ENCODE results near the gene CLIP4.

CLIP4 gene

DNA sequence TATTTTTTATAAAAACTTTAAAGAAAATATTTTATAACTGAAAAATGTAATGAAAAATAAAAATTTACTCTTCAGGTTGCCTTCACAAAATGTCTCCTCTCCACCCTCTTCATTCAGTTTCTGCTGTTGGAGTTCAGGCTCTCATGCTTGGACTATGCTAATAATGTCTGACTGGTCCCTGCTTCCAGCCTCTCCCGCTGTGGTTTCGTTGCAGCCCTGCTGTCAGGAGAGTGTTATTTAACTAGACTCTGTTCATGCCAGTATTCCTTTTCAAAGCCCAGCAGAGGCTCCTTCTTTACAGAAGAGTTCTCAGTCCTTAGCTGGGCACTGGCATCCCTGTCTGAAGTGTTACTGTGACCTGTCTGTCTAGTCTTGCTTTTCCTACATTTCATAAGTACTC lies 40.4 kb downstream of the CLIP4 start:
- no peak overlapping the region for H3K4me3 ChIP-seq (ENCODE audit: low read depth, low read length)
- no peak for DNase-seq (ENCODE audit: low read depth, low spot score)
- CTCF ChIA-PET = no interaction called here
- POLR2A ChIA-PET = no interaction called here
- TF ChIP-seq, protein P1, sequence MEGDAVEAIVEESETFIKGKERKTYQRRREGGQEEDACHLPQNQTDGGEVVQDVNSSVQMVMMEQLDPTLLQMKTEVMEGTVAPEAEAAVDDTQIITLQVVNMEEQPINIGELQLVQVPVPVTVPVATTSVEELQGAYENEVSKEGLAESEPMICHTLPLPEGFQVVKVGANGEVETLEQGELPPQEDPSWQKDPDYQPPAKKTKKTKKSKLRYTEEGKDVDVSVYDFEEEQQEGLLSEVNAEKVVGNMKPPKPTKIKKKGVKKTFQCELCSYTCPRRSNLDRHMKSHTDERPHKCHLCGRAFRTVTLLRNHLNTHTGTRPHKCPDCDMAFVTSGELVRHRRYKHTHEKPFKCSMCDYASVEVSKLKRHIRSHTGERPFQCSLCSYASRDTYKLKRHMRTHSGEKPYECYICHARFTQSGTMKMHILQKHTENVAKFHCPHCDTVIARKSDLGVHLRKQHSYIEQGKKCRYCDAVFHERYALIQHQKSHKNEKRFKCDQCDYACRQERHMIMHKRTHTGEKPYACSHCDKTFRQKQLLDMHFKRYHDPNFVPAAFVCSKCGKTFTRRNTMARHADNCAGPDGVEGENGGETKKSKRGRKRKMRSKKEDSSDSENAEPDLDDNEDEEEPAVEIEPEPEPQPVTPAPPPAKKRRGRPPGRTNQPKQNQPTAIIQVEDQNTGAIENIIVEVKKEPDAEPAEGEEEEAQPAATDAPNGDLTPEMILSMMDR (IDR thresholded peaks at IDR 0.05; ENCODE audit: insufficient read depth, low read length, missing control alignments) = no peak

DNA sequence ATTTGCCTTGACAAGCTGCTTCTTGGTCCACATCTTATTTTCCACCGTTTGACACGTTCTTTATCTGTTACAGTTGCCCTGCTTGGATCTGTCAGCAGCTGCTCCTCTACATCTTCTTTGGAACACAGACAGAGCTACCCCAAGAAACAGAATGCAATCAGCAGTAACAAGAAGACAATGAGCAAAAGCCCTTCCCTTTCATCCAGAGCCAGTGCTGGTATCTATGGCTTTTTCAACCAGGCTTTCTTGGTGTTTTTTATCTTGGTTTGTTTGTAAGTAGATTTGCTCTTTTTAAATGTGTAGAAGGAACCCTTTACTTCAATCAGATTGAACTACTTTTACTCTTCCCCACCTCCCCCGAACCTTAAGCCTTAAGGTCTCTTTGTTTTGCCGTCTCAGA lies 41.9 kb downstream of the CLIP4 start:
- ChIA-PET CTCF (no interaction called here), POLR2A (interaction anchor here (0.6 kb wide), 1 partner anchor 246 kb away, joined by 3 read pairs; no protein-coding TSS in a partner anchor)
- TF ChIP-seq, protein P1 (IDR thresholded peaks at IDR 0.05; ENCODE audit: insufficient read depth, low read length, missing control alignments) = no peak

DNA sequence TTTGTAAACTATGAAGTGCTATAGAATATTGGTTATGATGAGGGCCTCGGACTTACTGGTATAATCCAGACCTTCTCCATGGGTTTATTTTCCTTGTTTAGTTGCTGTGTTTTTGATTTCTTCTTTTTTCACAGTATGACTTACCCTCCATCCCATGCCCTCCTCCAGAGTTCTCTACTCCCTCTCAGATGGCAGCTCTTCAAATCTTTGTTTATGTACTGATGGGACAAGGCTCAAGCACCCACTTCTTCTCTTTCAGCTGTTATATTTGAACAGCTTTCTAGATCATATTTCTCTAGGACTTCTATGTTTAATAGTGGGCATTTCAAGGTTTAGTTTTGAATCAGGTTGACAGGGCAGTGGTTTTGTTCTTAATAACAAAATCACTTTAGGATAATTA lies 43.9 kb downstream of the CLIP4 start:
- POLR2A ChIA-PET = no interaction called here
- CTCF ChIA-PET = no interaction called here

More for the DNA sequence above, 41.9 kb downstream of the CLIP4 start:
- DNase-seq (ENCODE audit: low read depth, low spot score) = no peak
- no peak overlapping the region for H3K4me3 ChIP-seq (ENCODE audit: low read depth, low read length)

DNA sequence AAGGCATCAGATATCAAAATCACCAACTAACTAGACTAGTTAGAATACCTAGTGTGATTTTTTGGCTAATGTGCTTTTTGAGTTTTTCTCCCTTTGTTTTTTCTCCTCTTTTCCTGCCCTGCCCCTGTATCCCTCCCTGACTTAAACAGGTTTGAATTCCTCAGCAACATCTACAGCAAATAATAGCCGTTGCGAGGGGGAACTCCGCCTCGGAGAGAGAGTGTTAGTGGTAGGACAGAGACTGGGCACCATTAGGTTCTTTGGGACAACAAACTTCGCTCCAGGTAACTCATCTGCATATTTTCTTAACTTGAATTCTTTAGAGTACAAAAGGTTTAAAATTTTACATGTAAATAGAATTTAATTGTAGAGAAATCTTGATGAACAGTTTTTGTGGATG lies 45.0 kb downstream of the CLIP4 start:
- POLR2A ChIA-PET = no interaction called here
- TF ChIP-seq, protein P1 (IDR thresholded peaks at IDR 0.05; ENCODE audit: insufficient read depth, low read length, missing control alignments) = no peak
- no peak for DNase-seq (ENCODE audit: low read depth, low spot score)
- H3K4me3 ChIP-seq (ENCODE audit: low read depth, low read length) = no peak overlapping the region
- CTCF ChIA-PET = interaction anchor here (1.4 to 1.7 kb wide), 2 partner anchors 36 to 201 kb away, joined by 3 to 4 read pairs; no protein-coding TSS in a partner anchor

More for the DNA sequence above, 43.9 kb downstream of the CLIP4 start:
- H3K4me3 ChIP-seq (ENCODE audit: low read depth, low read length) = no peak overlapping the region
- DNase-seq (ENCODE audit: low read depth, low spot score) = no peak
- TF ChIP-seq, protein P1 (IDR thresholded peaks at IDR 0.05; ENCODE audit: insufficient read depth, low read length, missing control alignments) = no peak

DNA sequence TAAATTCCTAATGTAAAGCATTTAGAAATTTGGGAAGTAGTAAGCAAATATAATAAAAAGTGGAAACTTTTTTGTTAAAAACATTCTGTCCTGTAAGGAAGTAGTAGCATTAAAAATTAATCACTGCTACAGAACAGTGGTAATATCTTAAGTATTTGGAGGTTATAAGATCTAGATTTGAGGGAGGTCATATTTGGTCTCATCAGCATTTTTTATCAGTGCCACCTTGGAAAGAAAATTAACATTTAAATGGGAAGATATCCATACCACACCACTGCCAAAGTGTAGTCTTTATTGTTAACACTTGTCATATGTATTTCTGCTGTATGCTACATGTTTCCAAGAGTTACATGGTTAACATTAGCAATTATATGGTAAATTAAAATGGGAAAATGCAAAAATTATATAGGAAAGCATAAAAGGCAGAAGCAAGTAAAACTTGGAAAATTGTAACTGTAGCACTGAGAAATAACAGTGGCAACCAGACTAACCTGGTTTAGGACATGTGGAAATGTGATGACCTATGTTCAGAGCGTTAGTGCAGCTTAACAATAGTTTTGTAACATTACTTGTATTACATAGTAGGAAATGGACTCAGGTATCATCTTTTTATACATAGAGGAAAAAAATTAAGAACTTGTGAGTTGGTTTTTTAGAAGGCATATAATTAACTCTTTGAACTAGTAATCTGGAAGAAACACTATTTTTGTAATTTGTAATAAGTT lies 47.2 kb downstream of the CLIP4 start:
- no peak overlapping the region for H3K4me3 ChIP-seq (ENCODE audit: low read depth, low read length)
- ChIA-PET POLR2A (no interaction called here), CTCF (no interaction called here)
- no peak for DNase-seq (ENCODE audit: low read depth, low spot score)
- TF ChIP-seq, protein P1 (IDR thresholded peaks at IDR 0.05; ENCODE audit: insufficient read depth, low read length, missing control alignments) = no peak

DNA sequence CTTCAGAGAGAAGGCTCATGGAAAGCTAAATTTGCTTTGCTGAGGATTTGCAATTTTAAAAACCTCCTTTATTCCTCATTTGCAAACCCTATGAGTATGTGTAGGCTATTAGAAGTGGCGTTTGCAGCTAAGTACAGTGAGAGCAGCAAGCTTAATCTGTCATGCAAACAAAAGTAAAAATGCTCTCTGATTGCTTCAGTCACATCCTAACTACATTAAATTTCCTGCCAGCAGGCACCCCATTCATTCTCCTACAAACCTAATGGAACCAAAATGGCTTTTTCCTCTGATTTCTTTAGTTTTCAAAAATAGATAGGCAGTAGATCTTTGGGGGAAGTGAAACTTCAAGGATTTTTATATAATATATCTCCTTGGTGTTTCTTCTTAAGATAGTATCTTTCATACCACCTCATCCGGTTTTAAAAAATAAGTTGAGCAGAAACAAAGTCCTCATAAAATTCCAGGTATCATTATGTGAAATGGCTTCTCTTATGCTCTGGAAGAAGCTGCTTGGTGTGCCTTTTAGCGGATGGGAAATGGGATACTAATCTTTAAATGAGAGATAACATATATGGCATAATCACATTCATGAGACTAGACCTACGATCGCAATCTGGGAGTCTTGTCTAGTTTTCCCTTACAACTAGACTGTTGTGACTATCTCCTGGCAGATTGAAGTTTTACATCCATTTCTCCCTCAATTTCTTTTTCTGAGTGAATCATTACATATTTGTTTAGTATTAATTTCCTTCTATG lies 49.1 kb downstream of the CLIP4 start:
- TF ChIP-seq, protein P1 (IDR thresholded peaks at IDR 0.05; ENCODE audit: insufficient read depth, low read length, missing control alignments) = no peak
- POLR2A ChIA-PET = no interaction called here
- CTCF ChIA-PET = interaction anchor here (1.5 kb wide), 1 partner anchor 23 kb away, joined by 4 read pairs; no protein-coding TSS in a partner anchor
- H3K4me3 ChIP-seq (ENCODE audit: low read depth, low read length) = no peak overlapping the region
- no peak for DNase-seq (ENCODE audit: low read depth, low spot score)

Data from AG04449 (cell line).